Measurements from ENCODE around the gene LTA. TPM values are rescaled to one million over a fixed set of nuclear protein-coding genes. Genes with fewer than 3 reads are reported as not detected.
A peak's percentile ranks its signal among the peaks of the same experiment; 100 is the strongest.

The LTA gene
- total RNA-seq, 1 donor from 2014 or later: not detected

- no peak for TF ChIP-seq CTCF (IDR thresholded peaks at IDR 0.05)
- Mint-ChIP-seq H3K4me1 (ENCODE audit: unreplicated experiment) (peaks cover 18% of the 10 kb centered on the region), H3K27me3 (ENCODE audit: unreplicated experiment) (no peaks in the 10 kb centered on the region), H3K27ac (ENCODE audit: unreplicated experiment) (peak overlapping the region; percentile 100), H3K36me3 (ENCODE audit: unreplicated experiment) (peaks cover 16% of the 10 kb centered on the region), H3K9me3 (ENCODE audit: unreplicated experiment) (no peaks in the 10 kb centered on the region), H3K4me3 (ENCODE audit: unreplicated experiment) (peak overlapping the region; percentile 80)
- peak; percentile 99 for DNase-seq (ENCODE audit: extremely low spot score, unreplicated experiment)
Observed at GRCh38 chr6:31619805-31620585, 47.9 kb downstream of the LTA start.

GRCh38 chr6:31620586-31621319, 48.7 kb downstream of the LTA start, which contains the start of gene PRRC2A:
Gene PRRC2A, plus strand, starts transcription at chr6:31620715. Its CDS starts 2,075 bp downstream, at chr6:31622790.
- peaks cover 21% of the 10 kb centered on the region for H3K36me3 Mint-ChIP-seq (ENCODE audit: unreplicated experiment)
- no peak for DNase-seq (ENCODE audit: extremely low spot score, unreplicated experiment)
- TF ChIP-seq CTCF (IDR thresholded peaks at IDR 0.05): no peak

GRCh38 chr6:31621320-31621939, 49.3 kb downstream of the LTA start:
- Mint-ChIP-seq H3K27me3 (ENCODE audit: unreplicated experiment) (no peaks in the 10 kb centered on the region), H3K36me3 (ENCODE audit: unreplicated experiment) (peaks cover 28% of the 10 kb centered on the region), H3K9me3 (ENCODE audit: unreplicated experiment) (no peaks in the 10 kb centered on the region), H3K27ac (ENCODE audit: unreplicated experiment) (peak overlapping the region; percentile 92), H3K4me1 (ENCODE audit: unreplicated experiment) (peaks cover 18% of the 10 kb centered on the region), H3K4me3 (ENCODE audit: unreplicated experiment) (peak overlapping the region; percentile 80)
- no peak for DNase-seq (ENCODE audit: extremely low spot score, unreplicated experiment)
- no peak for TF ChIP-seq CTCF (IDR thresholded peaks at IDR 0.05)

More at GRCh38 chr6:31620586-31621319, 48.7 kb downstream of the LTA start, which contains the start of gene PRRC2A:
- Mint-ChIP-seq H3K4me3 (ENCODE audit: unreplicated experiment) (peak within 1 kb of the TSS; percentile 80), H3K9me3 (ENCODE audit: unreplicated experiment) (no peaks in the 10 kb centered on the region), H3K27ac (ENCODE audit: unreplicated experiment) (peak within 1 kb of the TSS; percentile 100), H3K4me1 (ENCODE audit: unreplicated experiment) (peaks cover 18% of the 10 kb centered on the region), H3K27me3 (ENCODE audit: unreplicated experiment) (no peaks in the 10 kb centered on the region)

- no peaks in the 10 kb centered on the region for H3K27me3 Mint-ChIP-seq (ENCODE audit: unreplicated experiment)
- H3K36me3 Mint-ChIP-seq (ENCODE audit: unreplicated experiment): peaks cover 31% of the 10 kb centered on the region
- no peak for TF ChIP-seq CTCF (IDR thresholded peaks at IDR 0.05)
- no peak for DNase-seq (ENCODE audit: extremely low spot score, unreplicated experiment)
- H3K9me3 Mint-ChIP-seq (ENCODE audit: unreplicated experiment): no peaks in the 10 kb centered on the region
- peak overlapping the region; percentile 92 for H3K27ac Mint-ChIP-seq (ENCODE audit: unreplicated experiment)
- H3K4me3 Mint-ChIP-seq (ENCODE audit: unreplicated experiment): peak overlapping the region; percentile 80
- H3K4me1 Mint-ChIP-seq (ENCODE audit: unreplicated experiment): peaks cover 18% of the 10 kb centered on the region
Observed at GRCh38 chr6:31621991-31622390, 49.9 kb downstream of the LTA start.
